Ovary (tissue), 3 donors: ENCODE measurements around the gene RHO.

ENCODE experiments used
- CTCF ChIP-seq, 3 donors: fragments of 450-650 bp in 2 of 3; fragments of 200-600 bp in 1 of 3; IDR thresholded peaks; one replicate each; pipeline versions ENCODE4 v1.5.1 to v1.8.0; 2016 to 2022; ENCODE audit warnings: antibody characterized with exemption in 3 of 3, mild to moderate bottlenecking in 1 of 3
- EP300 ChIP-seq: sonication (generic); formaldehyde crosslinking; IDR thresholded peaks from one replicate; pipeline ENCODE4 v1.6.1; 2017; ENCODE audit warnings: antibody characterized with exemption
- POLR2A ChIP-seq: fragments of 450-650 bp; IDR thresholded peaks from one replicate; pipeline ENCODE4 v1.6.1; 2017; ENCODE audit warnings: antibody characterized with exemption, mild to moderate bottlenecking, moderate library complexity
- donor health status: DM: no; HTN: no; CAD: no.

- no peak for TF ChIP-seq CTCF (IDR thresholded peaks at IDR 0.05)
- no peak for TF ChIP-seq POLR2A
- TF ChIP-seq EP300 = no peak
These were observed 1.9 kb downstream of the RHO start for GRCh38 chr3:129530251-129530791.
